ENCODE data around the gene ENPP6.
"Not testable (repeated sequence)": the region's sequence is repeated elsewhere in the genome, so short reads cannot be mapped to it uniquely, and the experiment has no call there.

Gene ENPP6

GRCh38 chr4:184214931-184215330 lies 2.7 kb downstream of the ENPP6 start:
- Histone ChIP-seq H3K4me3 (ENCODE audit: severe bottlenecking) (no peak overlapping the region), H3K27ac (ENCODE audit: poor library complexity, severe bottlenecking) (no peak overlapping the region), H3K9me3 (ENCODE audit: severe bottlenecking) (no peaks in the 10 kb centered on the region), H3K36me3 (ENCODE audit: low read depth) (no peaks in the 10 kb centered on the region), H3K4me1 (ENCODE audit: insufficient read depth, poor library complexity, severe bottlenecking) (no peaks in the 10 kb centered on the region), H3K27me3 (ENCODE audit: insufficient read depth, poor library complexity, severe bottlenecking) (no peaks in the 10 kb centered on the region)
- no peak for DNase-seq (ENCODE audit: low spot score)
- TF ChIP-seq CTCF (IDR thresholded peaks at IDR 0.05; ENCODE audit: poor library complexity, severe bottlenecking), result no peak
- ATAC-seq (ENCODE audit: low read depth), result no peak

- not testable (repeated sequence) for DNase-seq (ENCODE audit: low spot score); H3K4me3 ChIP-seq (ENCODE audit: severe bottlenecking); H3K4me1 ChIP-seq (ENCODE audit: insufficient read depth, poor library complexity, severe bottlenecking); H3K9me3 ChIP-seq (ENCODE audit: severe bottlenecking); H3K27ac ChIP-seq (ENCODE audit: poor library complexity, severe bottlenecking); ATAC-seq (ENCODE audit: low read depth); H3K36me3 ChIP-seq (ENCODE audit: low read depth); H3K27me3 ChIP-seq (ENCODE audit: insufficient read depth, poor library complexity, severe bottlenecking)
Measured at GRCh38 chr4:184207734-184208607, 9.7 kb downstream of the ENPP6 start.

GRCh38 chr4:184205243-184205642 lies 12.4 kb downstream of the ENPP6 start:
- Histone ChIP-seq H3K4me1 (ENCODE audit: insufficient read depth, poor library complexity, severe bottlenecking) (no peaks in the 10 kb centered on the region), H3K27ac (ENCODE audit: poor library complexity, severe bottlenecking) (no peak overlapping the region), H3K9me3 (ENCODE audit: severe bottlenecking) (no peaks in the 10 kb centered on the region), H3K36me3 (ENCODE audit: low read depth) (no peaks in the 10 kb centered on the region), H3K27me3 (ENCODE audit: insufficient read depth, poor library complexity, severe bottlenecking) (no peaks in the 10 kb centered on the region), H3K4me3 (ENCODE audit: severe bottlenecking) (no peak overlapping the region)
- DNase-seq (ENCODE audit: low spot score), result no peak
- ATAC-seq (ENCODE audit: low read depth), result no peak
- TF ChIP-seq CTCF (IDR thresholded peaks at IDR 0.05; ENCODE audit: poor library complexity, severe bottlenecking), result no peak

GRCh38 chr4:184203300-184203699 lies 14.4 kb downstream of the ENPP6 start:
- no peak overlapping the region for H3K4me3 ChIP-seq (ENCODE audit: severe bottlenecking)
- no peaks in the 10 kb centered on the region for H3K9me3 ChIP-seq (ENCODE audit: severe bottlenecking)
- no peaks in the 10 kb centered on the region for H3K36me3 ChIP-seq (ENCODE audit: low read depth)
- H3K27me3 ChIP-seq (ENCODE audit: insufficient read depth, poor library complexity, severe bottlenecking), result no peaks in the 10 kb centered on the region
- H3K4me1 ChIP-seq (ENCODE audit: insufficient read depth, poor library complexity, severe bottlenecking), result no peaks in the 10 kb centered on the region
- DNase-seq (ENCODE audit: low spot score) (no peak), ATAC-seq (ENCODE audit: low read depth) (no peak)
- no peak overlapping the region for H3K27ac ChIP-seq (ENCODE audit: poor library complexity, severe bottlenecking)
- TF ChIP-seq CTCF (IDR thresholded peaks at IDR 0.05; ENCODE audit: poor library complexity, severe bottlenecking), result no peak

GRCh38 chr4:184201179-184201578 lies 16.5 kb downstream of the ENPP6 start:
- Histone ChIP-seq H3K36me3 (ENCODE audit: low read depth) (no peaks in the 10 kb centered on the region), H3K27me3 (ENCODE audit: insufficient read depth, poor library complexity, severe bottlenecking) (no peaks in the 10 kb centered on the region), H3K9me3 (ENCODE audit: severe bottlenecking) (no peaks in the 10 kb centered on the region), H3K27ac (ENCODE audit: poor library complexity, severe bottlenecking) (no peak overlapping the region), H3K4me1 (ENCODE audit: insufficient read depth, poor library complexity, severe bottlenecking) (peaks cover 4% of the 10 kb centered on the region), H3K4me3 (ENCODE audit: severe bottlenecking) (no peak overlapping the region)
- no peak for TF ChIP-seq CTCF (IDR thresholded peaks at IDR 0.05; ENCODE audit: poor library complexity, severe bottlenecking)
- ATAC-seq (ENCODE audit: low read depth) (no peak), DNase-seq (ENCODE audit: low spot score) (no peak)
